Right atrium auricular region (tissue), 2 donors: ENCODE results near the gene TPRG1L. TPM values are rescaled to one million over a fixed set of nuclear protein-coding genes. Genes with fewer than 3 reads are reported as not detected.
"Not testable (repeated sequence)": the region's sequence is repeated elsewhere in the genome, so short reads cannot be mapped to it uniquely, and the experiment has no call there.

Experiments
- DNase-seq: peaks from one replicate; pipeline ENCODE4 v3.0.0-alpha.2; 2019; ENCODE audit warnings: low spot score
- H3K27ac ChIP-seq, 2 donors: fragments of 200-600 bp; sonication (generic); 1 replicate in 1 of 2; 2 replicates in 1 of 2; pipeline ENCODE4 v1.5.1; 2016 to 2019
- H3K27me3 ChIP-seq, 2 donors: fragments of 200-600 bp; sonication (generic); one replicate each; pipeline versions ENCODE4 v1.5.1 to v1.6.0; 2017 to 2019
- H3K36me3 ChIP-seq: fragments of 200-600 bp; sonication (generic); one replicate; pipeline ENCODE4 v1.5.1; 2016
- H3K4me1 ChIP-seq, 2 donors: fragments of 200-600 bp; sonication (generic); one replicate each; pipeline versions ENCODE4 v1.5.1 to v1.6.0; 2017 to 2019
- H3K4me3 ChIP-seq, 2 donors: fragments of 200-600 bp; sonication (generic); 1 replicate in 1 of 2; 2 replicates in 1 of 2; pipeline ENCODE4 v1.5.1; 2017 to 2019; ENCODE audit warnings: mild to moderate bottlenecking in 1 of 2, moderate library complexity in 1 of 2
- H3K9me3 ChIP-seq, 2 donors: fragments of 200-600 bp; sonication (generic); one replicate each; pipeline ENCODE4 v1.5.1; 2019
- CTCF ChIP-seq, 2 donors: fragments of 200-600 bp; sonication (generic); IDR thresholded peaks; one replicate each; pipeline ENCODE4 v1.5.1; 2019; ENCODE audit warnings: antibody characterized with exemption in 2 of 2
- total RNA-seq, 2 donors: library from RNA; depleted of rRNA; stranded (reverse); fragments of >200 nt; gene quantifications; one replicate each; pipeline ENCODE4 v1.1.0, GENCODE V29; 2016

Gene TPRG1L
- 10 to 100 TPM; 30.0 to 33.3 TPM for total RNA-seq

GRCh38 chr1:3624200-3625136 lies at the start of gene TPRG1L:
TSS of gene TPRG1L (plus strand) at chr1:3625015. CDS start at chr1:3625073, 58 bp downstream.
- Histone ChIP-seq H3K4me3 (peak within 1 kb of the TSS; percentile 87 to 98), H3K36me3 (peaks cover 22% of the 10 kb centered on the region), H3K27me3 (no peaks in the 10 kb centered on the region), H3K9me3 (no peaks in the 10 kb centered on the region), H3K4me1 (peaks cover 0 to 24% of the 10 kb centered on the region in 2 donors), H3K27ac (peak within 1 kb of the TSS; percentile 71 to 81)
- no peak for TF ChIP-seq CTCF (IDR thresholded peaks at IDR 0.05)
- DNase-seq = peak; percentile 98

- DNase-seq, H3K27ac ChIP-seq, H3K9me3 ChIP-seq, H3K27me3 ChIP-seq, H3K36me3 ChIP-seq, H3K4me3 ChIP-seq, H3K4me1 ChIP-seq: not testable (repeated sequence)
These were observed 49.3 kb upstream of the TPRG1L start for GRCh38 chr1:3575515-3575914.

GRCh38 chr1:3575993-3576392 lies 48.8 kb upstream of the TPRG1L start:
- Histone ChIP-seq H3K27ac (no peak overlapping the region), H3K36me3 (no peaks in the 10 kb centered on the region), H3K4me1 (no peaks in the 10 kb centered on the region), H3K9me3 (no peaks in the 10 kb centered on the region), H3K27me3 (no peaks in the 10 kb centered on the region), H3K4me3 (no peak overlapping the region)
- no peak for DNase-seq
- TF ChIP-seq CTCF (IDR thresholded peaks at IDR 0.05) = no peak

- Histone ChIP-seq H3K36me3 (no peaks in the 10 kb centered on the region), H3K4me3 (no peak overlapping the region), H3K4me1 (no peaks in the 10 kb centered on the region), H3K9me3 (no peaks in the 10 kb centered on the region), H3K27ac (no peak overlapping the region), H3K27me3 (no peaks in the 10 kb centered on the region)
- TF ChIP-seq CTCF (IDR thresholded peaks at IDR 0.05) = no peak
- no peak for DNase-seq
These were observed 47.5 kb upstream of the TPRG1L start for GRCh38 chr1:3577300-3577699.

- Histone ChIP-seq H3K4me1 (no peaks in the 10 kb centered on the region), H3K27me3 (no peaks in the 10 kb centered on the region), H3K4me3 (no peak overlapping the region), H3K27ac (no peak overlapping the region), H3K36me3 (no peaks in the 10 kb centered on the region), H3K9me3 (no peaks in the 10 kb centered on the region)
- no peak for TF ChIP-seq CTCF (IDR thresholded peaks at IDR 0.05)
- DNase-seq = peak; percentile 62
These were observed 46.9 kb upstream of the TPRG1L start for GRCh38 chr1:3577711-3578432.

- Histone ChIP-seq H3K4me1 (no peaks in the 10 kb centered on the region), H3K27ac (no peak overlapping the region), H3K27me3 (no peaks in the 10 kb centered on the region)
These were observed 46.4 kb upstream of the TPRG1L start for GRCh38 chr1:3578433-3578805.

More at GRCh38 chr1:3578433-3578805, 46.4 kb upstream of the TPRG1L start:
- H3K9me3 ChIP-seq = no peaks in the 10 kb centered on the region
- H3K4me3 ChIP-seq = no peak overlapping the region
- TF ChIP-seq CTCF (IDR thresholded peaks at IDR 0.05) = no peak
- DNase-seq = no peak
- H3K36me3 ChIP-seq = no peaks in the 10 kb centered on the region
